Left lung (tissue), 14 donors: ENCODE results near the gene HAGHL. TPM values are rescaled to one million over a fixed set of nuclear protein-coding genes. Genes with fewer than 3 reads are reported as not detected.

Experiments used
- ATAC-seq: fragments of 200-7000 bp; cut with Tn5 transposase; one replicate; pipeline ENCODE4 v1.9.1; 2020; ENCODE audit warnings: moderate library complexity
- DNase-seq, 4 donors: peaks; one replicate each; pipeline ENCODE4 v3.0.0-alpha.2; 2013 to 2020
- H3K27ac ChIP-seq, 2 donors: fragments of 200-600 bp; sonication (generic) in 1 of 2; one replicate each; pipeline versions ENCODE4 v1.5.0 to v1.8.0; 2020 to 2021
- H3K27me3 ChIP-seq, 2 donors: fragments of 200-600 bp; sonication (generic) in 1 of 2; one replicate each; pipeline versions ENCODE4 v1.5.0 to v1.8.0; 2020 to 2021
- H3K36me3 ChIP-seq, 2 donors: fragments of 200-600 bp; sonication (generic) in 1 of 2; one replicate each; pipeline versions ENCODE4 v1.5.0 to v1.8.0; 2020 to 2021
- H3K4me1 ChIP-seq, 2 donors: fragments of 200-600 bp; one replicate each; pipeline ENCODE4 v1.8.0; 2021
- H3K4me3 ChIP-seq, 2 donors: fragments of 200-600 bp; sonication (generic) in 1 of 2; one replicate each; pipeline versions ENCODE4 v1.5.0 to v1.8.0; 2020 to 2021; ENCODE audit warnings: mild to moderate bottlenecking in 1 of 2
- H3K9me3 ChIP-seq, 2 donors: fragments of 200-600 bp; sonication (generic) in 1 of 2; one replicate each; pipeline versions ENCODE4 v1.5.0 to v1.8.0; 2020 to 2021
- intact Hi-C, 2 donors: fragments of 100-400 bp; cut with DNase I; formaldehyde crosslinking; loops; one replicate each; pipeline versions ENCODE4 v1.11.2 to v1.14.2; 2022
- long read RNA-seq, 12 donors: library from polyadenylated mRNA in 2 of 12; unstranded in 2 of 12; transcript quantifications; one replicate each; pipeline ENCODE4 v2.0.0 and lab custom pipeline, GENCODE V29; 2019 to 2026
- polyA plus RNA-seq, 6 donors: library from polyadenylated mRNA; unstranded; fragments of 120-200 nt; gene quantifications; one replicate each; pipeline ENCODE4 v1.2.1, GENCODE V29; 2013; ENCODE audit not compliant: insufficient read length in 6 of 6
- total RNA-seq, 2 donors: library from RNA; stranded (reverse); fragmentation: NEBNext Ultra II Directional; extraction: Animal tissue kit (Norgen Biotek cat#: 25700); gene quantifications; one replicate each; pipeline ENCODE4 v1.2.1, GENCODE V29; 2021
- TF ChIP-seq, protein P1 (sequence below), 2 donors: fragments of 200-600 bp; sonication (generic) in 1 of 2; IDR thresholded peaks; one replicate each; pipeline versions ENCODE4 v1.5.0 to v1.8.0; 2021; ENCODE audit warnings: antibody characterized with exemption in 2 of 2
- donor health status: DM: no; HTN: yes; CAD: no.
- donor health status: DM: no; HTN: no; CAD: no.

HAGHL gene
- total RNA-seq (1 to 10 TPM; 8.7 to 9.9 TPM), polyA plus RNA-seq (1 to 10 TPM; 2.4 to 7.7 (median 3.6) TPM)
- long read RNA-seq, donor 1: 0 reads
- long read RNA-seq, donor 2, partial matches to known transcripts: 0 of 1 reads
- long read RNA-seq, donor 2, other reads (novel, unspliced or antisense): 0 of 1 reads
- long read RNA-seq, donor 3: 0 reads
- long read RNA-seq, donor 4, partial matches to known transcripts: 2 of 16 reads
- long read RNA-seq, donor 4, other reads (novel, unspliced or antisense): 10 of 16 reads
- long read RNA-seq, donor 5, partial matches to known transcripts: 0 of 1 reads
- long read RNA-seq, donor 5, other reads (novel, unspliced or antisense): 0 of 1 reads
- long read RNA-seq, donor 6, partial matches to known transcripts: 0 of 5 reads
- long read RNA-seq, donor 6, other reads (novel, unspliced or antisense): 5 of 5 reads
- long read RNA-seq, donor 7, partial matches to known transcripts: 0 of 1 reads
- long read RNA-seq, donor 7, other reads (novel, unspliced or antisense): 0 of 1 reads
- long read RNA-seq, donor 8: 0 reads
- long read RNA-seq, donor 9: 0 reads
- long read RNA-seq, donor 10, transcript HAGHL-203 (8 exons, 1,347 nt): major isoform, 6 of 20 reads
- long read RNA-seq, donor 10, partial matches to known transcripts: 2 of 20 reads
- long read RNA-seq, donor 10, other reads (novel, unspliced or antisense): 12 of 20 reads
- long read RNA-seq, donor 11: 0 reads
- long read RNA-seq, donor 12, partial matches to known transcripts: 0 of 5 reads
- long read RNA-seq, donor 12, other reads (novel, unspliced or antisense): 5 of 5 reads

GRCh38 chr16:726438-727290 is at the start of gene HAGHL, which contains the start of gene CCDC78:
Gene HAGHL, plus strand, starts transcription at chr16:727106. Its CDS starts 404 bp downstream, at chr16:727510.
Gene CCDC78, minus strand, starts transcription at chr16:726443. Its CDS starts 76 bp downstream, at chr16:726367.
- peak in 2 of 4 donors; percentile 73 to 91 for DNase-seq
- Histone ChIP-seq H3K4me3 (peak within 1 kb of the TSS; percentile 24 to 49), H3K36me3 (peaks cover 0 to 23% of the 10 kb centered on the region in 2 donors), H3K9me3 (no peaks in the 10 kb centered on the region), H3K27ac (no peak within 1 kb of the TSS), H3K4me1 (peaks cover 12 to 36% of the 10 kb centered on the region in 2 donors), H3K27me3 (peaks cover 0 to 45% of the 10 kb centered on the region in 2 donors)
- intact Hi-C loops: no loop called here
- peak; percentile 50 for ATAC-seq
- TF ChIP-seq, protein P1, sequence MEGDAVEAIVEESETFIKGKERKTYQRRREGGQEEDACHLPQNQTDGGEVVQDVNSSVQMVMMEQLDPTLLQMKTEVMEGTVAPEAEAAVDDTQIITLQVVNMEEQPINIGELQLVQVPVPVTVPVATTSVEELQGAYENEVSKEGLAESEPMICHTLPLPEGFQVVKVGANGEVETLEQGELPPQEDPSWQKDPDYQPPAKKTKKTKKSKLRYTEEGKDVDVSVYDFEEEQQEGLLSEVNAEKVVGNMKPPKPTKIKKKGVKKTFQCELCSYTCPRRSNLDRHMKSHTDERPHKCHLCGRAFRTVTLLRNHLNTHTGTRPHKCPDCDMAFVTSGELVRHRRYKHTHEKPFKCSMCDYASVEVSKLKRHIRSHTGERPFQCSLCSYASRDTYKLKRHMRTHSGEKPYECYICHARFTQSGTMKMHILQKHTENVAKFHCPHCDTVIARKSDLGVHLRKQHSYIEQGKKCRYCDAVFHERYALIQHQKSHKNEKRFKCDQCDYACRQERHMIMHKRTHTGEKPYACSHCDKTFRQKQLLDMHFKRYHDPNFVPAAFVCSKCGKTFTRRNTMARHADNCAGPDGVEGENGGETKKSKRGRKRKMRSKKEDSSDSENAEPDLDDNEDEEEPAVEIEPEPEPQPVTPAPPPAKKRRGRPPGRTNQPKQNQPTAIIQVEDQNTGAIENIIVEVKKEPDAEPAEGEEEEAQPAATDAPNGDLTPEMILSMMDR (IDR thresholded peaks at IDR 0.05): no peak

DNA sequence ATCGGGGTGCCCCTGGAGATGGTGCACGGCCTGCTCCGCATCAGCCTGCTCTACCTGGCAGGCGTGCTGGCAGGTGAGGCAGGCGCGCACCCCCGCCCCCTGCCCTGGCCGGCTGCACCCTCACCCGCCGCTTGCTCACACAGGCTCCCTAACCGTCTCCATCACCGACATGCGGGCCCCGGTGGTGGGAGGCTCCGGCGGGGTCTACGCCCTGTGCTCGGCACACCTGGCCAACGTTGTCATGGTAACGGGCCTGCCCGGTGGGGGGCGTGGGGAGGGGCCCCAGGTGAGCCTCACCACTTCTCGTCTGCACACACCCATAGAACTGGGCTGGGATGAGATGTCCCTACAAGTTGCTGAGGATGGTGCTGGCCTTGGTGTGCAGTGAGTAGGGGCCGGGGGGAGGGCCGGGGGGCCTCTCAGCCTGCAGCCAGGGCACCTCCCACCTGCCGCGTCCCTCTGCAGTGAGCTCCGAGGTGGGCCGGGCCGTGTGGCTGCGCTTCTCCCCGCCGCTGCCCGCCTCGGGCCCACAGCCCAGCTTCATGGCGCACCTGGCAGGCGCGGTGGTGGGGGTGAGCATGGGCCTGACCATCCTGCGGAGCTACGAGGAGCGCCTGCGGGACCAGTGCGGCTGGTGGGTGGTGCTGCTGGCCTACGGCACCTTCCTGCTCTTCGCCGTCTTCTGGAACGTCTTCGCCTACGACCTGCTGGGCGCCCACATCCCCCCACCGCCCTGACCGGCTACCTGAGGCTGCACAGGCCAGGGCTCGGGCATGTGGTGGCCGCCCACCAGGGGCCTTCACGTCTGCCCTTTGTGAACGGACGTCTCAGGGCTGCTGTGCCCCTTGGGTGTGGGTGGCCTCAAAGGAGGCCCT is 49.4 kb upstream of the HAGHL start:
- intact Hi-C loops: no loop called here
- Histone ChIP-seq H3K4me3 (no peak overlapping the region), H3K4me1 (peaks cover 23 to 53% of the 10 kb centered on the region in 2 donors), H3K9me3 (no peaks in the 10 kb centered on the region), H3K27ac (no peak overlapping the region), H3K27me3 (peaks cover 0 to 33% of the 10 kb centered on the region in 2 donors), H3K36me3 (peaks cover 0 to 36% of the 10 kb centered on the region in 2 donors)
- ATAC-seq (no peak), DNase-seq (no peak)
- TF ChIP-seq, protein P1 (IDR thresholded peaks at IDR 0.05): no peak

- H3K4me1 ChIP-seq: peaks cover 25 to 61% of the 10 kb centered on the region in 2 donors
- DNase-seq: no peak
Observed at GRCh38 chr16:678209-678857, 48.6 kb upstream of the HAGHL start.

More at GRCh38 chr16:678209-678857, 48.6 kb upstream of the HAGHL start:
- no peak overlapping the region for H3K27ac ChIP-seq
- TF ChIP-seq, protein P1 (IDR thresholded peaks at IDR 0.05): no peak
- H3K9me3 ChIP-seq: no peaks in the 10 kb centered on the region
- intact Hi-C loops: no loop called here
- peaks cover 0 to 36% of the 10 kb centered on the region in 2 donors for H3K36me3 ChIP-seq
- no peak overlapping the region for H3K4me3 ChIP-seq
- H3K27me3 ChIP-seq: peaks cover 0 to 33% of the 10 kb centered on the region in 2 donors
- ATAC-seq: no peak
